ENCODE data around the gene MEX3B.
A peak's percentile ranks its signal among the peaks of the same experiment; 100 is the strongest.

Gene MEX3B

DNA sequence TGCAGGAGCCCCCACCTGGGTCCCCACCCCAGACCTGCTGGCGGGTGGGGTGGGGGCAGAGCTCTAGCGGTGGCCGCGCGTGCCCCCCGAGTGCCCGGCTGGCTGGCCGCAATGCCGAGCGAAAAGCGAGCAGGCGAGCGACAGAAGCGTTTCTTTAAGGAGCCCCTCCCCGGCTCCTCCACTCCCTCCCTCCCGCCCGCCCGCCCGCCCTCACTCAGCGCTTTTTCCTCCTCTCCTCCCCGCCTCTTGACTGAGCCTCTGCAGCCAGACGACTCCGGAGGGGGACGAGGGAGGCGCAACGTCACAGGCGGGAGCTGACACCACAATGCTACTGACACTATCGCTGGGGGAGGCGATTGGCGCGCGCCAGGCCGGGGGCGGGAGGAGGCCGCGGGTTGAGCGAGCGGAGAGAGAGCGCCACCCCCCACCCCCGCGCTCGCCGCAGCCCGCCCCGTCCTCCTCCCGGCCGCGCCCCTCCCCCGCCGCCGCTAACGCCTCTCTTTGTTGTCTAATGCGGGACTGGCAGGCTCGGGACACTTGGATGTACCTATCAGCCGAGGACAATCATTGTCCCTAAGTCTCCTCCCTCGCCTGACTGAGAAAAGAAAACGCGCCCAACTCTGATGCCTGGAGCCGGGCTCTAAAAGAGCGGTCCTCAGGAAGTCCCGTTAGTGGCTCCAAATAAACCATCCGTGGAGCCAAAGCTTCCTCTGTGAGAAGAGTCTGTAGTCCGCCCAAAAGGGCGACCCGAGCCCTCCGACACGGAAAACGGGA is at the start of gene MEX3B:
MEX3B (minus strand) TSS at position 127 of the 774 bp plus-strand sequence. CDS start 313 bp downstream, outside the sequence.
- TF ChIP-seq, protein P1, sequence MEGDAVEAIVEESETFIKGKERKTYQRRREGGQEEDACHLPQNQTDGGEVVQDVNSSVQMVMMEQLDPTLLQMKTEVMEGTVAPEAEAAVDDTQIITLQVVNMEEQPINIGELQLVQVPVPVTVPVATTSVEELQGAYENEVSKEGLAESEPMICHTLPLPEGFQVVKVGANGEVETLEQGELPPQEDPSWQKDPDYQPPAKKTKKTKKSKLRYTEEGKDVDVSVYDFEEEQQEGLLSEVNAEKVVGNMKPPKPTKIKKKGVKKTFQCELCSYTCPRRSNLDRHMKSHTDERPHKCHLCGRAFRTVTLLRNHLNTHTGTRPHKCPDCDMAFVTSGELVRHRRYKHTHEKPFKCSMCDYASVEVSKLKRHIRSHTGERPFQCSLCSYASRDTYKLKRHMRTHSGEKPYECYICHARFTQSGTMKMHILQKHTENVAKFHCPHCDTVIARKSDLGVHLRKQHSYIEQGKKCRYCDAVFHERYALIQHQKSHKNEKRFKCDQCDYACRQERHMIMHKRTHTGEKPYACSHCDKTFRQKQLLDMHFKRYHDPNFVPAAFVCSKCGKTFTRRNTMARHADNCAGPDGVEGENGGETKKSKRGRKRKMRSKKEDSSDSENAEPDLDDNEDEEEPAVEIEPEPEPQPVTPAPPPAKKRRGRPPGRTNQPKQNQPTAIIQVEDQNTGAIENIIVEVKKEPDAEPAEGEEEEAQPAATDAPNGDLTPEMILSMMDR (IDR thresholded peaks at IDR 0.05; ENCODE audit: unreplicated experiment in 3 of 3), result no peak
- H3K36me3 Mint-ChIP-seq (ENCODE audit: low read depth), result peaks cover 20% of the 10 kb centered on the region
- H3K4me3 Mint-ChIP-seq, result peak within 1 kb of the TSS; percentile 98 to 100 (median 98)
- H3K4me1 Mint-ChIP-seq, result peaks cover 29% of the 10 kb centered on the region
- peak within 1 kb of the TSS; percentile 98 to 99 (median 99) for H3K27ac Mint-ChIP-seq
- H3K27me3 Mint-ChIP-seq (ENCODE audit: low read depth), result peaks cover 9% of the 10 kb centered on the region
- no peaks in the 10 kb centered on the region for H3K9me3 Mint-ChIP-seq

DNA sequence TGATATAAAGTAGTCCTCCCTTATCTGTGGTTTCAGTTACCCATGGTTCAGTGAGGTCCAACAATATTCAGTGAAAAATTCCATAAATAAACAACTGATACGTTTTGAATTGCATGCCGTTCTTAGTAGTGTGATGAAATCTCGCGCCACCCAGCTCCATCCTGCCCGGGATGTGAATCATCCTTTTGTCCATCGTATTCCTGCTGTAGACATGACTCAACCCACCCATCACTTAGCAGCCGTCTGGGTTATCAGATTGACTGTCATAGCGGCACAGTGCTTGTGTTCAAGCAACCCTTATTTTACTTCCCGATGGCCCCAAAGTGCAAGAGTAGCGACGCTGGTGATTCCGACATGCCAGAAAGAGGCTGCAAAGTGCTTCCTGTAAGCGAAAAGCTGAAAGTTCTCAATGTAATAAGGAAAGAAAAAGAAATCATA is 48.0 kb upstream of the MEX3B start:
- peaks cover 7% of the 10 kb centered on the region for H3K27me3 Mint-ChIP-seq (ENCODE audit: low read depth)

DNA sequence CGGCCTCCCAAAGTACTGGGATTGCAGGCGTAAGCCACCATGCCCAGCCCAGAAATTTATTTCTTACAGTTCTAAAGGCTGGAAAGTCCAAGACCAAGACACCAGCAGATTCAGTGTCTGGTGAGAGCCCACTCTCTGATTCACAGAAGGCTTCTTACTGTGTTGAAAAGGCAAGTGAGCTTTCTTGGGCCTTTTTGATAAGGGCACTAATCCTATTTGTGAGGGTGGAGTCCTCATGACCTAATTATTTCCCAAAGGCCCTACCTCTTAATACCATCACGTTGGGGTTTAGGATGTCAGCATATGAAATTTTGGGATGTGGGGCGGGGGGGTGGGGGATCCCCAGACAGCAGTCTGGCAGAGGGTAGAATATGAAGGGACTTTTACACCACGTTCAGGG is 47.5 kb upstream of the MEX3B start:
- no peak overlapping the region for H3K4me3 Mint-ChIP-seq
- H3K27ac Mint-ChIP-seq, result no peak overlapping the region
- H3K9me3 Mint-ChIP-seq, result peaks cover 5% of the 10 kb centered on the region
- peaks cover 7% of the 10 kb centered on the region for H3K27me3 Mint-ChIP-seq (ENCODE audit: low read depth)
- H3K36me3 Mint-ChIP-seq (ENCODE audit: low read depth), result no peaks in the 10 kb centered on the region
- H3K4me1 Mint-ChIP-seq, result no peaks in the 10 kb centered on the region
- TF ChIP-seq, protein P1 (IDR thresholded peaks at IDR 0.05; ENCODE audit: unreplicated experiment in 3 of 3), result no peak

More for the DNA sequence above, 48.0 kb upstream of the MEX3B start:
- peaks cover 4% of the 10 kb centered on the region for H3K4me1 Mint-ChIP-seq
- no peaks in the 10 kb centered on the region for H3K36me3 Mint-ChIP-seq (ENCODE audit: low read depth)
- TF ChIP-seq, protein P1 (IDR thresholded peaks at IDR 0.05; ENCODE audit: unreplicated experiment in 3 of 3), result no peak
- peaks cover 5% of the 10 kb centered on the region for H3K9me3 Mint-ChIP-seq
- no peak overlapping the region for H3K4me3 Mint-ChIP-seq
- no peak overlapping the region for H3K27ac Mint-ChIP-seq

DNA sequence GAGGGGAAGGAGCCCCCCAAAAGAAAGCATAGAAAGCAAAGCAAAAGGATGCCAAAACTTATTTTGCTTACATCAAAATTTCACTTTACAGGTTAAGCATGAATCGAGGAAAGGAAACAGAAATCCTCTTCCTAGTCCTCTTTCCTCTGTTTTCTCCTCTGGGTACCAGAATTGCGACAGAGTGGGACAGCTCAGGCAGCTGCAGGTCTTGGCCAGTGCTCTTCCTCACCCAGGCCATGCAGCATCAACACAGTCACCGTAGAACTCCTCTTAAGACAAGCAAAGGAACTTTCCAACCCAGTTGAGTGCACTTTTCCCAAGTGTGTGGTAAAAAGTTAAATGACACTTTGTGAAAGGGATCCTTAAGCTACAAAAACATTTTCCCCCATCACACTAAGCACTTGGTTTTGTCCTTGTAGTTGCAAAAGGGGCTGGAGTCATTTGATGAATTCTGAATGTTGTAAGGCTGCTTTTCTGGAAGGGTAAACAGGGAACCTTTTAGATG is 45.9 kb upstream of the MEX3B start:
- Mint-ChIP-seq H3K9me3 (peaks cover 5% of the 10 kb centered on the region), H3K27me3 (ENCODE audit: low read depth) (peaks cover 3% of the 10 kb centered on the region), H3K4me3 (no peak overlapping the region), H3K4me1 (no peaks in the 10 kb centered on the region), H3K27ac (no peak overlapping the region), H3K36me3 (ENCODE audit: low read depth) (no peaks in the 10 kb centered on the region)
- TF ChIP-seq, protein P1 (IDR thresholded peaks at IDR 0.05; ENCODE audit: unreplicated experiment in 3 of 3), result no peak

DNA sequence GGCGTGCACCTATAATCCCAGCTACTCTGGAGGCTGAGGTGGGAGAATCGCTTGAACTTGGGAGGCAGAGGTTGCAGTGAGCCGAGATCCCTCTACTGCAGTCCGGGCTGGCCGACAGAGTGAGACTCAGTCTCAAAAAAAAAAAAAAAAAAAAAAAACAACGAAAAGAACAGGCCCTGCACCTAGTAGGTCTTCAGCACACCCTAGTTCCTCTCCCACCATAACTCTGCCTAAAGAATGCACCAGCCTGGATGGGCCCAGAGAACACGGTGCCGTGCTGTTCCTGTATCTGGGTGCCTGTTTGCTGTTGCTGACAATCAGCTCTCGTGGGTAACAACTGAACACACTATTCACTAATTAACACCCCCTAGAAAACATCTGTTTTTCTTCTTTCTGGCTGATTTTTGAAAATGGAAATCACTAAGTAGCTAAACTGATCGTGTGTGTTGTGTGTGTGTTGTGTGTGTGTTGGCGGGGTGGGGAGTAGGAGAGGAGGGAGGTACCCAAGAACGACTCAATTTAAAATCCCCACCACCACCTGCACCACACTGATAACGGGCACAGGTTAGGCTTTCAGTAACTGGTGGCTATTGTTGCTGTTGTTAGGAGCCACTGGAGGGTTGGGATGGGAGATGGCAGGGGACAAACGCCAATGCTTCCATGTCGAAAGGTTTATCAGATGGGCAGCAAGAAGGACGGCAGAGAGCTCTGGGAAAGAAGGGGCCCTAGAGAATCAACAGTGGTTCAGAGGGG is 40.6 kb upstream of the MEX3B start:
- Mint-ChIP-seq H3K27ac (no peak overlapping the region), H3K36me3 (ENCODE audit: low read depth) (no peaks in the 10 kb centered on the region), H3K27me3 (ENCODE audit: low read depth) (peaks cover 4% of the 10 kb centered on the region), H3K4me3 (no peak overlapping the region), H3K4me1 (no peaks in the 10 kb centered on the region), H3K9me3 (no peaks in the 10 kb centered on the region)
- TF ChIP-seq, protein P1 (IDR thresholded peaks at IDR 0.05; ENCODE audit: unreplicated experiment in 3 of 3), result no peak

Data from nephron (organoid).